GM21367 (cell line): ENCODE measurements around the gene FSD1L.

ENCODE experiments used
- ATAC-seq: cut with Tn5 transposase; IDR thresholded peaks from one replicate; pipeline ENCODE4 v1.9.1; 2021; ENCODE audit not compliant: unreplicated experiment

The FSD1L gene

GRCh38 chr9:105435453-105435852 lies 12.4 kb upstream of the FSD1L start:
- no peak for ATAC-seq

- no peak for ATAC-seq
Measured at GRCh38 chr9:105436783-105437182, 11.1 kb upstream of the FSD1L start.

DNA sequence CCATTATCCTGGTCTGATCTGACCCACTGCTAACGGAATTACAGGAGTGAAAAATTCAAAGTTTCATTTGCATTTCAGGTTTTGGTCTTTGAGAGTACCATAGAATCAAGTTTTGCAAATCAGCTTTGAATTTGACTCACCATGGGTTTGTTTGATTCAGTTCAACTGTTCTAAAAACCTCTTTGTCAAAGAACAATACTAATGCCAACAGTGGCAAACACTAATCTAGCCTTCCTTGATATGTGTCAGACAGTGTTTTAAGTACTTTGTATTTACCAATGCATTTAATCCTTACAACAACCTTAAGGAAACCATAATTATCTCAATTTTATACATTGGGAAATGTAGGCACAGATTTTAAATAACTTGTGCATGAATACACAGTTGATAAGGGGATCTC lies 10.1 kb upstream of the FSD1L start:
- no peak for ATAC-seq

- no peak for ATAC-seq
Measured at GRCh38 chr9:105438141-105438806, 9.6 kb upstream of the FSD1L start.

DNA sequence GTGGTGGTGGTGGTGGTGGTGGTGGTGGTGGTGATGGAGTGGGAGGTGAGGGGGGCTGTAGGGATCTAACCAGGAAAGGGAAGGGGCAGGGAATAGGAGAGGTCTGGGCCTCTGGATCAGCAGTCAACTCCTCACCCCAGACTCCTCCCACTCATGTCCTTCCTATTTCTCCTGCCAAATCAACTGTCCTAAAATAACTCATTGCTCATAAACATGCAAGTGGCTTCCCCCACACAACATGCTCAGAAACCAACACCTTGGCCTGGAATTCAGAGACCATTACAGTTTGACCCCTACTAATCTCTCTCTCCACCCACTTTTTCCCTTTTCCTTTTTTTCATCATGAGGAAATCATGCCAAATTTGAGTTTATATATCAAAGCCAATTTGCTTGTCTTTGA lies 8.4 kb upstream of the FSD1L start:
- no peak for ATAC-seq

GRCh38 chr9:105441616-105442160 lies 6.1 kb upstream of the FSD1L start:
- no peak for ATAC-seq

DNA sequence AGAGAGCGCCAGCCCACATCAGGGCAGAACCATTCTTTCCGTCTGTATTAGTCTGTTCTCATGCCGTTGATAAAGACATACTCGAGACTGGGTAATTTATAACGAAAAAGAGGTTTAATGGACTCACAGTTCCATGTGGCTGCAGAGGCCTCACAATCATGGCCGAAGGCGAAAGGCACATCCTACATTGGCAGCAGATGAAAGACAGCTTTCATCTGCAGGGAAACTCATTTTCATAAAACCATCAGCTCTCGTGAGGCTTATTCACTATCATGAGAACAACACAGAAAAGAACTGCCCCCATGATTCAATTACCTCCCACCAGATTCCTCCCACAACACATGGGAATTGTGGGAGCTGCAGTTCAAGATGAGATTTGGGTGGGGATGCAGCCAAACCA lies 4.7 kb upstream of the FSD1L start:
- no peak for ATAC-seq

DNA sequence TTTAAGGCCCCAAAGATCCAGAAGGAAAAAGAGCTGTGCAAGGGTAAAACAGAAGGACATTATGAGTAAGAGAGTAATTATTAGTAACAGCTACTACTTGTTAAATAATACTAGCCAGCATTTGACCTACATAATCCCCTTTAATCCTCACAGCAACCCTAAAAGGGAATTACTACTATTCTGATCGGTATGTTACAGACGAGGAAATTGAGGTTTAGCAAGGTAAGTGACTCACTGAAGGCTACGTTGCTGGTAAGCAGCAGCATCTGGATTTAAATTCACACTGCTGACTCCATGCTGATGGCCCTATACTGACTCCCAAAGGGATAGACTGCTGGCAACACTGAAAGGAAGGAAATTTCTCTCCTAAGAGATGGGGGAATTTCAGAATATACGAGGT lies 3.7 kb upstream of the FSD1L start:
- ATAC-seq = no peak

DNA sequence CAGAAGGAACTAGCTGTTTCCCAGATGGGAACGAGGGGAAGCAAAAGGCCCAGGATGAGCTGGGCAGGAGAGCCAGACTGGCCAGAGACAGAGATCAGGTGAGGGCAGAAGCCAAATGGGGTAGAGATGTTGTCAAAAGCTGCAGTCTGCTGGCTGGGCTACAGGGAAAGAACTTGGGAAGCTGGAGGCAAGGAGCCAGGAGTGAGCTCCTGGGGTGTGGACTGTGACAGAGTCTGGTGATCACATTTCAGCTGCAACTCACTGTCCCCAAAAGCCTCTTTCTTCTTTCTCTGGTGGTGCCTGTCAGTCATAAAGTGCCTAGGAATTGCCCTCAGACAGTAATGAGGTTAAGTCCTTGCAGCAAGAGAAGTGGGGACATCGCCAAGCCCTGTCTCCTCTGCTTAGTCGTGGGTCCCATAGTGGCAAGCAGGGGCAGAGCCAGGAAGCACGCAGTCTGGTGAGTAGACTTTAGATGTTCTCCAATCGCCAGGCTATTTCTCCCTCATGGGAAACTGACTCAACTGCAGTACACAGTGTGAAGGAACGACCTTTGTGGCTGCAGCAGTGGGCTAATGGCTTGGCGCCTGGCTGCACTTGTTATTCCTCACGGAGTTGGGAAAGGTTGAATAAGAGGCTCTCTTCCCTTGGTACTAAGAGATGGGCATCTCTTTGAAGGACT lies 2.5 kb upstream of the FSD1L start:
- ATAC-seq = no peak

- no peak for ATAC-seq
Measured at GRCh38 chr9:105447386-105447813, 434 bp upstream of the FSD1L start.

GRCh38 chr9:105449081-105449480 lies 1.2 kb downstream of the FSD1L start:
- ATAC-seq = no peak

DNA sequence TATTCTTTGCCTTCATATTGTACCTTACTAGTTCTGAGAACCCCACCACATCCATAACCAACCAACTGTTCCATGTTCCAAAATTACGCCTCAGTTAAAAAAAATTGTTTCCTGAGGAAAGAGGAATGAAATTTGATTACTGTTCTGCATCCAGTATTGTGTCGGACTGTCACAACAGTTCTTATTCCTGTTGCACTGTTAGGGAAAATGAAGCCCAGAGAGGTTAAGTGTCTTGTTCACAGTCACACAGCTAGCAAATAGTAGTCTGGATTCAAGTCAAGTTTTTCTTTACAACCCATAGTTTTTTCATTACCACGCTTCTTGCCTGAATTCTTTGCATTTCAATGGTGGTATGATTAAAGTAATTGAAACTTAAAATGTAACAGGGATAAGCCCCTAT lies 4.4 kb downstream of the FSD1L start:
- ATAC-seq = no peak

DNA sequence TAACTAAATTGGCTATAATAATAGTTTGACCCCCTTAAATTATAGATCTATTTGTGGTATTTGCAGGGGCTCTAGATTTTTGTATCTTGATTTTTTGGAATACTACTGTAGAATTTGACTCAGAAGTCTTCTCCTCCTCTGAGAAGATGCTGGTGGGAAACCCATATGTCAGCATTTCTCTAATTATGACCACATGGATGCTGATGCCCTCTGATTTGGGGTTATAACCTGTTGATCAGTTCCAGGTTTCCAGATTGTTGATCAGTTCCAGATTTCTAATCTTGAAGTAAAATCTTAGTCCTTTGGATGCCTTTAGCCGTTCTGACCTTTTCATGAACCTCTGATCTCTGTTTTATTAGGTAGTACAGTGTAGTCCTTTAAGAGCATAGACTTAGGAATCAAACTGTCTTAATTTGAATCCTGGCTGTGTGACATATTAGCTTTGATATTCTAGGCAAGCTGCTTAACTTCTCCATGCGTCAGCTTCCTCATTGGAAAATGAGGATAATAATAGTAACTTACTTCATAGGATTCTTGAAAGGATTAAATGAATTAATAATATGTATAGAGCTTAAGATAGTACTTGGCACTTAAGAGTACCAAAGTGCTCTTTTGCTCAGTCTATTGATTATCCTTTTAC lies 8.1 kb downstream of the FSD1L start:
- no peak for ATAC-seq

GRCh38 chr9:105457560-105458294 lies 9.9 kb downstream of the FSD1L start:
- no peak for ATAC-seq

- ATAC-seq = no peak
Measured at GRCh38 chr9:105458404-105458803, 10.6 kb downstream of the FSD1L start.

- ATAC-seq = no peak
Measured at GRCh38 chr9:105459336-105459735, 11.5 kb downstream of the FSD1L start.

DNA sequence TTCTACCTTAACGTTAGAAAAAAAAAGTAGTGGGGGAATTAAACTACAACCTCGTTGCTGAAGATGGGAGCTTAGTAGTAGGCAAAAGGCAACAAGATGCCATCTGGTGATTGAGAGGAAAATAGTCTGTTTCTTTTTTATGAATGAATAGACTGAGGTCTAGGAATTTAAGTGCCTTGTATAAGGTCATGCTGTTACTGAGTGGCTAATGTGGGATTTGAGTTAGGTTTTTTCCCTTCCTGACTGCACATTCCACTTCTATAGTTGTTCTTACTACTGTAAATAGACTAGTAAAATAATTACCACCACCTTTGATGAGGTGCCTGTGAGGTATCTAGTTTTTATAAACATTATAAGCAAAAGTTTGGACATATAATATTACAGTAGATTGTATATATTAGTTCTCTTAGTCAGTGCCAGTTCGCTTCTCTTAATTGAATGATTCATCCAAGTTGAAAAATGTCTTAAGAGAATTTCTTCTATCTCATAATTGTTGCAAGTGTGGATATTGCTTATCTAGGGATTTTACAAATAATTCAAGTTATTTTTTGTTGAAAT lies 19.1 kb downstream of the FSD1L start:
- ATAC-seq = no peak

DNA sequence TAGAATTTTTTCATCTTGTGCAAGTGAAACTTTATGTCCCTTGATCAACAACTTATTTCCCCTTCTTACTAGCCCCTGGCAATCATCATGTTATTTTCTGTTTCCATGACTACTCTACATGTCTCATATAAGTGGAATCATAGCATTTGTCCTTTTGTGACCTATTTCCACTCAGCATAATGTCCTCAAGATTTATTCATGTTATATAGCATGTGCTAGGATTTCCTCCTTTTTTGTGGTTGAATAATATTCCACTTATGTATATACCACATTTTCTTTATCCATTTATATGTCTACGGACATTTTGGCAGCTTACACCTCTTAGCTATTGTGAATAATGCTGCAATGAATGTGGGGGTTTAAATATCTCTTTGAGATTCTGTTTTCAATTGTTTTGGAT lies 21.0 kb downstream of the FSD1L start:
- no peak for ATAC-seq

DNA sequence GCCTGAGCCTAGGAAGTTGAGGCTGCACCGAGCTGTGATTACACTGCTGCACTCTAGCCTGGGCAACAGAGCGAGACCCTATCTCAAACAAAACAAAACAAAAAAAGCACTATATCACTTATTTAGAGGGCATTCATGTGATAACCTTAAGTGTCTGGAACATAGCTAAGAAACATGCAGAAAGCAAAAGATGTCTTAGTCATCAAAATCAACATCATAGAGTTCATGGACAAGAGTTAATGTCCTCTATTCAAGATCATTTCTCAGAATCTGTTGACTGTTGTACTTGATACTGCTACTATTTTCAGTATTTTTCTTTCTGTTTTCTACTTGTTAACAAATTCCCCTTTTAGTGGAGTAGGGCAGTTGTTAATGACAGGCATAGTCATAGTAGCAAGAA lies 25.4 kb downstream of the FSD1L start:
- ATAC-seq = no peak

- no peak for ATAC-seq
Measured at GRCh38 chr9:105475302-105475701, 27.5 kb downstream of the FSD1L start.

DNA sequence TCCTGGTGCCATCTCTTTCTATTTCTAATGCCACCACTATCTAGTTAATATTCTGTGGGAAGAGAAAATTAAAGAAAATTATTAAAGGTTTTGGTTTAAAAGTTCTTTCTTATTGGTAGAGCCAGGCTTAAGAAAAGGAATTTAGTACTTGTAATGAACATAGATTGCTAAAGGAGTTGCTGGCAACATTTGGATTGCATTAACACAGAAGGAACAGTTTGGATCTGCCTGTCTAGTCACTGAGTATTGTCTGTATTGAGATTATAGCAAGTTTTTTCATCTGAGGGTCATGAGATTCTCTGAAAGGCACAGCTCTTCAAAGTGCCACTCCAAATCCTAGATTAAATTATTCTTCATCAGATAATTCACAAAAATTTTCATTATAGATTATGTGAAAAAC lies 32.0 kb downstream of the FSD1L start:
- no peak for ATAC-seq
